A549 treated with Mapracorat at 1 μM for 4 hours (cell line): ENCODE data around the gene NOVA1. TPM values are rescaled to one million over a fixed set of nuclear protein-coding genes. Genes with fewer than 3 reads are reported as not detected.

Experiments used
- total RNA-seq: library from RNA; stranded (reverse); fragments of 200-300 nt; extraction: Qiagen RNA extraction; gene quantifications from 5 replicates; pipeline ENCODE4 v1.2.3, GENCODE V29; 2022

NOVA1 gene
- 4.3 to 4.7 TPM (median 4.7 TPM) in 5 replicates for total RNA-seq

GRCh38 chr14:26597589-26598080 lies at the start of gene NOVA1:
TSS of gene NOVA1 (minus strand) at chr14:26598033. CDS start at chr14:26597436, 597 bp downstream.

